ENCODE measurements around the gene CBX8. TPM values are rescaled to one million over a fixed set of nuclear protein-coding genes. Genes with fewer than 3 reads are reported as not detected.
"Not testable (repeated sequence)": the region's sequence is repeated elsewhere in the genome, so short reads cannot be mapped to it uniquely, and the experiment has no call there.

The CBX8 gene
- total RNA-seq, 3 donors from 2014 or later (not counting 1 experiment from before 2014, with no cell fraction given) = 4.0 to 6.4 (median 5.8) TPM

GRCh38 chr17:79755591-79755990 lies 41.3 kb downstream of the CBX8 start:
- Mint-ChIP-seq H3K36me3 (no peaks in the 10 kb centered on the region), H3K27ac (no peak overlapping the region), H3K4me3 (no peak overlapping the region), H3K27me3 (ENCODE audit: low read depth in 2 of 2) (peaks cover 11 to 28% of the 10 kb centered on the region in 2 donors), H3K9me3 (no peaks in the 10 kb centered on the region), H3K4me1 (no peaks in the 10 kb centered on the region)
- intact Hi-C loops (cut with micrococcal nuclease) = no loop called here
- DNase-seq (no peak), ATAC-seq (no peak)
- WGBS (ENCODE audit: insufficient coverage) = 89% methylated on average over 14 of the region's 14 CpGs
- Histone ChIP-seq H3K27me3 (ENCODE audit: control insufficient read depth, insufficient read depth, low read length) (peaks cover 11% of the 10 kb centered on the region), H3K4me1 (ENCODE audit: control insufficient read depth, insufficient read depth, low read length) (no peaks in the 10 kb centered on the region), H3K27ac (ENCODE audit: low read length) (no peak overlapping the region), H3K4me3 (ENCODE audit: low read length) (no peak overlapping the region), H3K9me3 (ENCODE audit: control insufficient read depth, insufficient read depth, low read length) (no peaks in the 10 kb centered on the region), H3K36me3 (ENCODE audit: control insufficient read depth, insufficient read depth, low read length) (no peaks in the 10 kb centered on the region)
- TF ChIP-seq CTCF (IDR thresholded peaks at IDR 0.05) = no peak

- H3K36me3 Mint-ChIP-seq; H3K4me3 ChIP-seq (ENCODE audit: low read length); H3K9me3 ChIP-seq (ENCODE audit: control insufficient read depth, insufficient read depth, low read length); H3K9me3 Mint-ChIP-seq; H3K4me1 Mint-ChIP-seq; H3K4me1 ChIP-seq (ENCODE audit: control insufficient read depth, insufficient read depth, low read length); H3K27ac Mint-ChIP-seq; DNase-seq; H3K4me3 Mint-ChIP-seq; H3K36me3 ChIP-seq (ENCODE audit: control insufficient read depth, insufficient read depth, low read length); ATAC-seq; H3K27ac ChIP-seq (ENCODE audit: low read length); intact Hi-C loops (cut with micrococcal nuclease): not testable (repeated sequence)
- H3K27me3 Mint-ChIP-seq (ENCODE audit: low read depth in 2 of 2) = peaks cover 11 to 30% of the 10 kb centered on the region in 2 donors
- WGBS (ENCODE audit: insufficient coverage) = 90% methylated on average over 9 of the region's 9 CpGs
- peaks cover 11% of the 10 kb centered on the region for H3K27me3 ChIP-seq (ENCODE audit: control insufficient read depth, insufficient read depth, low read length)
Observed at GRCh38 chr17:79754903-79755302, 42.0 kb downstream of the CBX8 start.

- no peak for ATAC-seq
- Histone ChIP-seq H3K27me3 (ENCODE audit: control insufficient read depth, insufficient read depth, low read length) (peaks cover 15% of the 10 kb centered on the region), H3K4me1 (ENCODE audit: control insufficient read depth, insufficient read depth, low read length) (no peaks in the 10 kb centered on the region), H3K27ac (ENCODE audit: low read length) (no peak overlapping the region), H3K4me3 (ENCODE audit: low read length) (no peak overlapping the region), H3K9me3 (ENCODE audit: control insufficient read depth, insufficient read depth, low read length) (no peaks in the 10 kb centered on the region), H3K36me3 (ENCODE audit: control insufficient read depth, insufficient read depth, low read length) (no peaks in the 10 kb centered on the region)
- H3K27me3 Mint-ChIP-seq (ENCODE audit: low read depth in 2 of 2) = peaks cover 11 to 35% of the 10 kb centered on the region in 2 donors
- H3K9me3 Mint-ChIP-seq = no peaks in the 10 kb centered on the region
- WGBS (ENCODE audit: insufficient coverage) = 83% methylated on average over 12 of the region's 12 CpGs
- H3K4me3 Mint-ChIP-seq = no peak overlapping the region
- DNase-seq = no peak
- intact Hi-C loops (cut with micrococcal nuclease) = no loop called here
- no peak overlapping the region for H3K27ac Mint-ChIP-seq
- H3K36me3 Mint-ChIP-seq = no peaks in the 10 kb centered on the region
- H3K4me1 Mint-ChIP-seq = no peaks in the 10 kb centered on the region
- TF ChIP-seq CTCF (IDR thresholded peaks at IDR 0.05) = no peak
Observed at GRCh38 chr17:79754370-79754769, 42.5 kb downstream of the CBX8 start.

GRCh38 chr17:79752175-79752574 lies 44.7 kb downstream of the CBX8 start:
- peaks cover 6% of the 10 kb centered on the region for H3K4me1 ChIP-seq (ENCODE audit: control insufficient read depth, insufficient read depth, low read length)
- no peaks in the 10 kb centered on the region for H3K9me3 ChIP-seq (ENCODE audit: control insufficient read depth, insufficient read depth, low read length)
- intact Hi-C loops (cut with micrococcal nuclease) = no loop called here
- no peak overlapping the region for H3K4me3 Mint-ChIP-seq
- H3K36me3 ChIP-seq (ENCODE audit: control insufficient read depth, insufficient read depth, low read length) = no peaks in the 10 kb centered on the region
- H3K9me3 Mint-ChIP-seq = no peaks in the 10 kb centered on the region
- DNase-seq = peak in 1 of 2 donors; percentile 26
- TF ChIP-seq CTCF (IDR thresholded peaks at IDR 0.05) = no peak
- H3K27me3 ChIP-seq (ENCODE audit: control insufficient read depth, insufficient read depth, low read length) = peaks cover 22% of the 10 kb centered on the region
- no peak overlapping the region for H3K27ac Mint-ChIP-seq
- H3K4me1 Mint-ChIP-seq = peaks cover 0 to 6% of the 10 kb centered on the region in 2 donors
- H3K27ac ChIP-seq (ENCODE audit: low read length) = no peak overlapping the region
- no peak for ATAC-seq
- no peak overlapping the region for H3K4me3 ChIP-seq (ENCODE audit: low read length)
- peaks cover 17 to 20% of the 10 kb centered on the region in 2 donors for H3K27me3 Mint-ChIP-seq (ENCODE audit: low read depth in 2 of 2)
- no peaks in the 10 kb centered on the region for H3K36me3 Mint-ChIP-seq
- WGBS (ENCODE audit: insufficient coverage) = 10% methylated on average over 12 of the region's 13 CpGs

Data from natural killer cell (primary cell).